ENCODE results near the gene ADAMTS16.

The ADAMTS16 gene

GRCh38 chr5:5231576-5231975, 91.4 kb downstream of the ADAMTS16 start:
- TF ChIP-seq CTCF (IDR thresholded peaks at IDR 0.05; ENCODE audit: low read depth, low read length): no peak
- no peak overlapping the region for H3K4me3 ChIP-seq (ENCODE audit: low read depth, low read length)

GRCh38 chr5:5234912-5235311, 94.8 kb downstream of the ADAMTS16 start:
- no peak for TF ChIP-seq CTCF (IDR thresholded peaks at IDR 0.05; ENCODE audit: low read depth, low read length)
- H3K4me3 ChIP-seq (ENCODE audit: low read depth, low read length): no peak overlapping the region

GRCh38 chr5:5235685-5236084, 95.6 kb downstream of the ADAMTS16 start:
- no peak overlapping the region for H3K4me3 ChIP-seq (ENCODE audit: low read depth, low read length)

GRCh38 chr5:5239191-5239590, 99.1 kb downstream of the ADAMTS16 start:
- H3K4me3 ChIP-seq (ENCODE audit: low read depth, low read length): no peak overlapping the region
- no peak for TF ChIP-seq CTCF (IDR thresholded peaks at IDR 0.05; ENCODE audit: low read depth, low read length)

More at GRCh38 chr5:5235685-5236084, 95.6 kb downstream of the ADAMTS16 start:
- TF ChIP-seq CTCF (IDR thresholded peaks at IDR 0.05; ENCODE audit: low read depth, low read length): no peak

- no peak for TF ChIP-seq CTCF (IDR thresholded peaks at IDR 0.05; ENCODE audit: low read depth, low read length)
- no peak overlapping the region for H3K4me3 ChIP-seq (ENCODE audit: low read depth, low read length)
Measured at GRCh38 chr5:5240234-5240633, 100.1 kb downstream of the ADAMTS16 start.

- no peak overlapping the region for H3K4me3 ChIP-seq (ENCODE audit: low read depth, low read length)
- TF ChIP-seq CTCF (IDR thresholded peaks at IDR 0.05; ENCODE audit: low read depth, low read length): no peak
Measured at GRCh38 chr5:5242056-5242455, 101.9 kb downstream of the ADAMTS16 start.

GRCh38 chr5:5246736-5247135, 106.6 kb downstream of the ADAMTS16 start:
- no peak overlapping the region for H3K4me3 ChIP-seq (ENCODE audit: low read depth, low read length)
- TF ChIP-seq CTCF (IDR thresholded peaks at IDR 0.05; ENCODE audit: low read depth, low read length): no peak

All from WI38 (cell line).